NOMO-1 treated with DMSO at 0.1 percent for 48 hours (cell line): ENCODE measurements around the gene PTPRG.
"Not testable (repeated sequence)": the region's sequence is repeated elsewhere in the genome, so short reads cannot be mapped to it uniquely, and the experiment has no call there.

Experiments
- DNase-seq: peaks from one replicate; lab custom pipeline; 2025; ENCODE audit not compliant: unreplicated experiment; lab: John Stamatoyannopoulos, UW

The PTPRG gene

DNA sequence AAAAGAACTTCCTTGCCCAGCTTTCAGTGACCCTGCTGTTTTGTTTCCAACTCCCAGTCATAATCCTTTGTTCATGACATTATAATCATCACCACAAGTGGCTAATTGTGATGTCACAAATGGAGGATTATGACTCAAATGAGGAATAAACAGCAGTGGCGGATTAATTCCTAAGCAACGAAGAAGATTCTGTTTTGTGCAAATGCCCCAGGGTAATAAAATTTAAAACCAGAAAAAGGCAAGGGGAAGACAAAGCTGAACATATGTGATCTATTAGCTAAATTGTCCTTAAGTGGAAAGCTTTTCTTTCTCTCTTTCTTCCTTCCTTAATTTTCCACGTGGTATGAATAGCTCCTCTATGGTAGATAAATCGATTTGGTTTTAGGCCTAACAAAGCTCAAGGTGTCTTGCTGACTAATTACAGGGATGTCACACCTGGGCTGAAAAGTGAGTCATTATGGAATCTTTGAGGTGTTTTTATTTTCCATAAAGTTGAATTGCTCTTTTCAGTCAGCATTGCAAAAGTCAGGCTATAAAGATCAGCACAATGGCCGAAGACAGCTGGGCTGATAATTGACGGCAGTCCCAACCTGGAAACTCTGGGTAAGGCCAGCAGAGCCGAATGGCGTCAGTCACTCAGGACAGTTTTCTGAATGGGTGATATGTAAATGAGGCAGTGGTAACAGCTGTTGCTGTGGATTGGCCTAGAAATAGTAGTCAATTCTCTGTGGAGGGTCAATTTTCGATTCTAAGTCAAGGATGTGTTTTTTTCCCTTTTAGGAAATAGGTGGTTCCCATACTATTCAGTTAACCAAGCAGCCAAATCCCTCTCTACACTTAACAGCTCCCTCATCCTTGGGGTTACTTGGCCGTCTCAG, 121.5 kb downstream of the PTPRG start:
- DNase-seq = no peak

DNA sequence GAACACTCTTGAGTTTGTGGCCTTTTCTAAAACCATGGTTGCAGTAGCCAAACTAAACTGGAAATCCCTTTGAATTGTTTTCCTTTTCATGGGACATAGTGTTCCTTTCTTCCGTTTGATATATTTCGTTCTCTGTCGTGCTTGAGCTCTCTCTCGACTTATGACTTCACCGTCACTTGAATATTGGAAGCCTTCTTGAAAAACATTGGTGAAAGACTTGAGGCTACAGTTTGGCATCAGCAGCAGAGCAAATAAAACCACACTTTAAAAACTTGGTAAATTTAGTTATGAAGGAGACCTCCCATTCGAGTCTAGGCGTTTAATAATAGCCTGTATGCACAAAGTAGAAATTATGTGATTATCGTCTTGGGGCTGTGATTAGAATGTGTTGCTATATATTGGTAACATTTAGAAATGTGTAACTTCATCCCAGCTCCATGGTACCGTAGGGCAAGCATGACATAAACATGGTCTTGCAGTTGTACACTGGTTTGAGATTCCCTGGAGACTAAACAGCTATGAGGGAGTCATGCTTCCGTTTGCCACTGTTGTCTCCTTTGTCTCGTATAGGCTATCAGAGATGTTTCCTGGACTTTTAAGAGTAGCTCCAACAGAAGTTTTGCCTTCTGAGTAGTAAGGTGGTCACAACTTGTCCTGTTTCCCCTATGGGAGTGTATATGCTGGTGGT, 122.3 kb downstream of the PTPRG start:
- DNase-seq = no peak

DNA sequence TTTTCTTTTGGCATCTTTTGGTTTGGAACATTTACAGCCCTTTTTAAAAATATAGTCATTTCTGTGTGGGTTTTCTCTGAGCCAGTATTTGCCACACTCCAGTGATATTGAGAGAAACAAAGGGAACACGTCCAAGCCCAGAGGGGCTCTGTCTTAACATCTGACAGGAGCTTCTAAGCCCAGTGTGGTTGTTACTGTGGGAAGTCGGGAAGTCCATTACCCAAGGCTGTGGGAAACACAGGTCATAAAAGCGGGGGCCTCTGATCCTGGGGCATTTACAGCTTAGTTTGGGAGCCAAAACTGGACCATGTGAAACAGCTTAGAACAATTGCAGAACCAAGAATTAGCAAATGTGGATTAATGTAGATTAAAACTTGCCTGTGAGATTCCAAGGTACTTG, 123.0 kb downstream of the PTPRG start:
- no peak for DNase-seq

DNA sequence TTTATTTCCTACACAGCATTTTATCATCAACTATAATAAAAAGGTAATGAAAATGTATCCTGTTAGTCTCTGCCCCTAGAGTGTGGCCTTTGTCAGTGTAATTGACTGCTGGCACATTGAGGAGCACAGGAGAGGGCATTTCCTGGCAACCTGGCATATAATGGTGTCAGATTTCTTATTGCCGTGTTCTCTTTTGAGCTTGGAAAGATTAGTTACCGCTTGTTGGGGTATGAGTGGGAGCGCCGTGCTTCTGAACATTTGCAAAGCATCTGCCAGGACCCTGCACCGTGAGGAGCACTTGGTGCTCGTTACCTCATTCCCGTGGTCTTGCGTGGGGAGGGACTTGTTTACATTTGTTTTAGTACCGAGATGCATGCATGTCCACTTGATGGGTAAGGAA, 124.4 kb downstream of the PTPRG start:
- no peak for DNase-seq

- DNase-seq = no peak
Observed at GRCh38 chr3:61686228-61686648, 124.9 kb downstream of the PTPRG start.

DNA sequence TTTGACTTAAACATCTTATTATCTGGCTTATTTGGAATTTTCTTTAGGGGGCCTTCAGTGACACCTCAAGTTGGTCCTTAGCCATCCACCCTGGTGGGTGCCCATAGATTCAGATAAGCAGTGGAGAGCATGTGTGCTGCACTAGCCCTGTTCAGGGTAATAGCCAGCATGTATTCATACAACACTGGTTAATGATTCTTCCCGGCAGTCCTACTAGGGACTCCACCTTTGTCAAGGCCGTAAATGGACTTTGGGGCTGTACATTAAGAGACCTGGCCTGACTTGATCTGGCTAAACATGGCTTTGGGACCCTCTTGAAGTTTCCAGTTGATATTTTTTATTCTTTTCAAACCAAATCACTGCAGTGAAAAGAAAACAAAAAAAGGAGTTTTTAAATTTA, 125.8 kb downstream of the PTPRG start:
- no peak for DNase-seq

DNA sequence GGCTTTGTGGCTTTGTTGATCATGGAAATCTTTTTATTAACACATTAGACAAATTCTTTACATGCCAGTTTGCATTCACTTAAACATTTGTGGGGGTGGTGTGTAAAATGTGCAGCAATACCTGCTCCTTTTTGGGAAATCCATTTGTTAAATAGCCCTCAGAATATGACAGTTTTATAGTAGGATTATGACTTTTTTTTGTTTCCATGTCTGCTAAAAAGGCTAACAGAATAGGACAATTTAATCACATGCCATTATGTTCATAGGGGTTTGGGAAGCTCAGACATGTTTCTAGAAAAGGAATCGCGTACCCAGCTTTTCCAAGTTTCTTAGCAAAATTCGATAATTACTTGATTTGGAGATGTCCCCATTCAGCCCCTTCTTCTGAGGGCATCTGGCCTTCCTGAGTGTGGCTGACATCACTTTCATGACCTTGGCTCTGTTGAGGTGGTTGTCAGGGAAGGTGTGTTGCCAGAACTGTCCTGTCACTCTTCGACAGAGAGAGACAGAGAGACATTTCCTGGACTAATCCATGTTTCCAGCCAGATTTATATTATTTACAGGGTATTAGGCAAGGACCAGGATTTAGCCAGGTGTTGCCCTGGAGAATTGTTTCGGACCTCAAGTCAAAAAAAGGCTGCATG, 126.4 kb downstream of the PTPRG start:
- DNase-seq = no peak

DNA sequence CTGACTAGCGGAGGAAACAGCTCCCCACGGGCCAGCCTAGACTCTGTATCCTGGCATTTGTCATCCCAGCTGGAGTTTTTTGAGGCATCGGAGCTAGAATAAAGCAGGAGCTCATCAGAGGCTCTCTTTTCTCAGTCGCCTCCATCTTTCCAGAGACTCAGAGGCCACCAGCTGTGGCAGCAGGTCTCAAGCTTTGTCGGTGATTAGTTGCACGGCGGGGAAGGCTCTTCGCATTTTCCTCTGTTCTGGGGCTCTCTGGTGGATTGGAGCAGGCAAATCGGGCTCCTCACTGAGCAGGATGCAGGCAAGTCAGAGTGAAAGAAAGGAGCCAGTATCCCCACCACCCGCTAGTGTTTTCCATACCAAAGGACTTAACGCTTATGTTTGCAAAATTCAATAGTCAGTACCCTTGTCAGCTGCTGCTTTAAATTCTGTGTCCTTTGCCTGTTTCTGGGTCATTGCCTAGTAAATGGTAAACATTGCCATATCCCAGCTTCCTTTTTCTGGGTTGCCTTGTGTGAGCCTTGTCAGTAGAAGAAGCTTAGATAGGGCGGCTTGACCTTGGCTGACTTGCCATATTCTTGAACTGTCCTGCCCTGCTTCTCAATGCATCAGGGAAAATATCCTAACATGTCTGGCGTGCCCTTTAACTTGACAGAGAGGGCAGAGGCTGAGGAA, 127.1 kb downstream of the PTPRG start:
- DNase-seq = no peak

DNA sequence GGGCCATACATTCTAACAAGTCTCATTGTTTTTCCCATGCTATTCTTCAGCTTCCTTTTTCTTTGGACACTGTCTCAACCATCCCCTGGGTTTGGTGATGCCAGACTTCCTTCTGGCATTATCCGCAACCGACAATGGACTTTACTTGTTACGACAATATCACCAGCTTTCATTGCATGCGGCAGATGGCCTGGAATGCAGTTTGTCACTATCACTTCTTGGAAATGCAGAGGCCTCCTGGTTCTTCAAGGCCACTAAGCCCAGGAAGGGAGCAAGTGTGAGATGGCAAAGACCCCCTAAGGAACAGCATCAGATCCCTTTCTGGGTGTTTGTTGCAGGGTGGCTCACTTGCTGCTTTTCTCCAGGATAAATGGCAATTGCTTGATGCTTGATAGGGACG, 128.6 kb downstream of the PTPRG start:
- DNase-seq = no peak

- DNase-seq = no peak
Observed at GRCh38 chr3:61691466-61691865, 130.1 kb downstream of the PTPRG start.

- no peak for DNase-seq
Observed at GRCh38 chr3:61697301-61697700, 135.9 kb downstream of the PTPRG start.

- DNase-seq = not testable (repeated sequence)
Observed at GRCh38 chr3:61698278-61699072, 137.1 kb downstream of the PTPRG start.

DNA sequence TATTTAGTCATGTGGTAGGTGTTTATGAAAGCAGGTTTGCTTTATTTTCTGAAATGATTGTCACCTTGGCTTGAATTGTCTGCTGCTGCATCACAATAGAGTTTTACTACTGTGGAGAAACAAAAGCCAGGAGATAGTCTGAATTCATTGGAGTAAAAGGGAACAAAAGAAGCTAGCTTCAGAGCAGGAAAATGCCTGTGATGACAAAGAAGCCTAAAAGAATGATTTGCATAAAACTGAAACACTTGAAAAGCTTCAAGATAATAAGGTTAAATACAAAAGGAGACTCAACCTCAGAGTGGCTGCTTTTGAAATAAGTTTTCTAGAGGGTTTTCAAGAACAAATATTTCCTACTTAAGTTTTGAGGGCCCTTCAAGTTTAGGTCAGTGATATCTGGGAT, 138.3 kb downstream of the PTPRG start:
- DNase-seq = no peak

GRCh38 chr3:61701011-61701410, 139.6 kb downstream of the PTPRG start:
- no peak for DNase-seq

GRCh38 chr3:61702453-61702852, 141.1 kb downstream of the PTPRG start:
- no peak for DNase-seq

- no peak for DNase-seq
Observed at GRCh38 chr3:61704807-61705206, 143.4 kb downstream of the PTPRG start.

- no peak for DNase-seq
Observed at GRCh38 chr3:61707492-61707891, 146.1 kb downstream of the PTPRG start.

DNA sequence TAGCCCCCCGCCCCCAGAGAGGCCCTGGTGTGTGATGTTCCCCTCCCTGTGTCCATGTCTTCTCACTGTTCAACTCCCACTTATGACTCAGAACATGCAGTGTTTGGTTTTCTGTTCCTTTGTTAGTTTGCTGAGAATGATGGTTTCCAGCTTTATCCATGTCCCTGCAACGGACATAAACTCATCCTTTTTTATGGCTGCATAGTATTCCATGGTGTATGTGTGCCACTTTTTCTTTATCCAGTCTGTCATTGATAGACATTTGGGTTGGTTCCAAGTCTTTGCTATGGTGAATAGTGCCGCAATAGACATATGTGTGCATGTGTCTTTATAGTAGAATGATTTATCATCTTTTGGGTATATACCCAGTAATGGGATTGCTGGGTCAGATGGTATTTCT, 149.5 kb downstream of the PTPRG start:
- not testable (repeated sequence) for DNase-seq

- DNase-seq = no peak
Observed at GRCh38 chr3:61714225-61714624, 152.9 kb downstream of the PTPRG start.

- no peak for DNase-seq
Observed at GRCh38 chr3:61715886-61716527, 154.6 kb downstream of the PTPRG start.
